ENCODE data around the gene RRN3.
"Not testable (repeated sequence)": the region's sequence is repeated elsewhere in the genome, so short reads cannot be mapped to it uniquely, and the experiment has no call there.

GRCh38 chr16:15132719-15133428, 38.8 kb upstream of the RRN3 start:
- TF ChIP-seq POLR2A, CTCF, EP300, POLR2AphosphoS5 (IDR thresholded peaks at IDR 0.05): not testable (repeated sequence)

Measured in stomach (tissue), 4 donors.